Keratinocyte (primary cell): Measurements from ENCODE around the gene GALNT6. TPM values are rescaled to one million over a fixed set of nuclear protein-coding genes. Genes with fewer than 3 reads are reported as not detected.

Source experiments
- DNase-seq: peaks from one replicate; pipeline ENCODE4 v3.0.0-alpha.2; 2011; ENCODE audit warnings: low read depth, missing footprints, low spot score
- FAIRE-seq: peaks from 2 replicates; lab custom pipeline; 2011; peaks lifted over from hg19 to GRCh38; lab: Jason Lieb, UNC
- H2AFZ ChIP-seq: 2 replicates; pipeline ENCODE4 v1.6.0; 2012; ENCODE audit warnings: low read length, control low read depth, inconsistent platforms; ENCODE audit not compliant: control insufficient read depth
- H3K27ac ChIP-seq: 2 replicates; pipeline ENCODE4 v1.5.1; 2011; ENCODE audit warnings: low read length; ENCODE audit not compliant: control insufficient read depth, insufficient read depth
- H3K27me3 ChIP-seq: 3 replicates; pipeline ENCODE4 v1.6.0; 2011; ENCODE audit warnings: low read length; ENCODE audit not compliant: control insufficient read depth, insufficient read depth; ENCODE audit errors: extremely low read depth
- H3K36me3 ChIP-seq, 2 experiments: 2 replicates in 1 of 2; 3 replicates in 1 of 2; pipeline ENCODE4 v1.5.1; 2011; ENCODE audit warnings: low read length in 2 of 2, mild to moderate bottlenecking in 1 of 2; ENCODE audit not compliant: control insufficient read depth in 2 of 2, insufficient read depth in 2 of 2; ENCODE audit errors: extremely low read depth in 1 of 2
- H3K4me1 ChIP-seq: 3 replicates; pipeline ENCODE4 v1.5.1; 2011; ENCODE audit warnings: low read length; ENCODE audit not compliant: control insufficient read depth, insufficient read depth; ENCODE audit errors: extremely low read depth
- H3K4me2 ChIP-seq: 3 replicates; pipeline ENCODE4 v1.6.0; 2011; ENCODE audit warnings: low read depth, low read length; ENCODE audit not compliant: control insufficient read depth, insufficient read depth; ENCODE audit errors: extremely low read depth
- H3K4me3 ChIP-seq, 3 experiments: fragments of 200-600 bp in 1 of 3; sonication (generic) in 1 of 3; 2 replicates in 2 of 3; 3 replicates in 1 of 3; pipeline ENCODE4 v1.5.1; 2011 to 2016; ENCODE audit warnings: low read length in 3 of 3, mild to moderate bottlenecking in 3 of 3, control low read depth in 2 of 3, inconsistent platforms in 1 of 3, low read depth in 1 of 3, mixed read lengths in 1 of 3, mixed run types in 1 of 3, moderate library complexity in 1 of 3; ENCODE audit not compliant: control insufficient read depth in 2 of 3, insufficient read depth in 2 of 3; ENCODE audit errors: extremely low read depth in 1 of 3
- H3K79me2 ChIP-seq: 2 replicates; pipeline ENCODE4 v1.6.0; 2012; ENCODE audit warnings: low read length; ENCODE audit not compliant: control insufficient read depth, insufficient read depth
- H3K9ac ChIP-seq: 3 replicates; pipeline ENCODE4 v1.6.0; 2011; ENCODE audit warnings: low read length; ENCODE audit not compliant: control insufficient read depth, insufficient read depth; ENCODE audit errors: extremely low read depth
- H3K9me1 ChIP-seq: 3 replicates; pipeline ENCODE4 v1.6.0; 2011; ENCODE audit warnings: low read length; ENCODE audit not compliant: control insufficient read depth, insufficient read depth; ENCODE audit errors: extremely low read depth
- H3K9me3 ChIP-seq: 2 replicates; pipeline ENCODE4 v1.5.1; 2012; ENCODE audit warnings: low read depth, low read length; ENCODE audit not compliant: control insufficient read depth
- H4K20me1 ChIP-seq: 3 replicates; pipeline ENCODE4 v1.6.0; 2011; ENCODE audit warnings: low read length; ENCODE audit not compliant: control insufficient read depth, insufficient read depth; ENCODE audit errors: extremely low read depth
- EZH2 ChIP-seq: IDR thresholded peaks from one replicate; pipeline ENCODE4 v1.6.1; 2012; ENCODE audit warnings: inconsistent platforms, mild to moderate bottlenecking, low read length, moderate library complexity
- dilution Hi-C: fragments of 300-500 bp; cut with MboI; formaldehyde crosslinking; loops from one replicate; pipeline ENCODE4 v1.7.0; 2020; ENCODE audit warnings: low sequenced_read_pairs; ENCODE audit not compliant: extremely low pct_ligation_motif_present
- polyA plus RNA-seq, 5 experiments: library from polyadenylated mRNA; depleted of rRNA in 3 of 5; stranded (reverse) in 3 of 5; stranded (forward) in 1 of 5; unstranded in 1 of 5; fragments of >200 nt; gene quantifications; 1 replicate in 1 of 5; 2 replicates in 3 of 5; 3 replicates in 1 of 5; pipeline versions ENCODE4 v1.2.1 to v1.2.3, GENCODE V29; 2011 to 2012; ENCODE audit warnings: missing spikeins in 2 of 5, low read depth in 1 of 5, low replicate concordance in 1 of 5
- TF ChIP-seq, protein P1 (sequence below), 3 experiments: IDR thresholded peaks in 1 of 3; conservative IDR thresholded peaks in 1 of 3; optimal IDR thresholded peaks in 1 of 3; 2 replicates in 2 of 3; 3 replicates in 1 of 3; pipeline versions ENCODE3 to v1.5.1; 2011; ENCODE audit warnings: low read length in 3 of 3, mild to moderate bottlenecking in 3 of 3, moderate library complexity in 2 of 3, control low read depth in 1 of 3, inconsistent platforms in 1 of 3; ENCODE audit not compliant: insufficient read depth in 2 of 3; ENCODE audit errors: extremely low read depth in 1 of 3

Gene GALNT6
- polyA plus RNA-seq, 1 donor (not counting 4 experiments of a cell fraction or from before 2014, with no cell fraction given), result 42.7 TPM

DNA sequence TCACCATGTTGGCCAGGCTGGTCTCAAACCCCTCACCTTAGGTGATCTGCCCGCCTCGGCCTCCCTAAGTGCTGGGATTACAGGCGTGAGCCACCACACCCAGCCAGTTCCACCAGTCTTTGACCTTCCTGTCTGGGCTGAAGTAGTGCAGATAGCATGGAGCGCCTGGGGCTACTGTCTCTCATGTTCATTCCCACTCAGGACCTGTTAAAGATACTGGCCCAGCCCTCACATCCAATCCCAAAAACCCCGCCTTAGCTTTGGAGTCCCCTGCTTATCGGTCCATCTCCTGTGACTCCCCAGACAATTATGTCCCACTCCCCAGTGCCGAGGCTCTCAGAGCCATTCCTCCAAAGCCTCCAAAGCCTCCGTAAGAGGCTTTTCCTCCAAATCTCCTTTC lies 32.7 kb downstream of the GALNT6 start:
- dilution Hi-C loops, result no loop called here
- TF ChIP-seq, protein P1, sequence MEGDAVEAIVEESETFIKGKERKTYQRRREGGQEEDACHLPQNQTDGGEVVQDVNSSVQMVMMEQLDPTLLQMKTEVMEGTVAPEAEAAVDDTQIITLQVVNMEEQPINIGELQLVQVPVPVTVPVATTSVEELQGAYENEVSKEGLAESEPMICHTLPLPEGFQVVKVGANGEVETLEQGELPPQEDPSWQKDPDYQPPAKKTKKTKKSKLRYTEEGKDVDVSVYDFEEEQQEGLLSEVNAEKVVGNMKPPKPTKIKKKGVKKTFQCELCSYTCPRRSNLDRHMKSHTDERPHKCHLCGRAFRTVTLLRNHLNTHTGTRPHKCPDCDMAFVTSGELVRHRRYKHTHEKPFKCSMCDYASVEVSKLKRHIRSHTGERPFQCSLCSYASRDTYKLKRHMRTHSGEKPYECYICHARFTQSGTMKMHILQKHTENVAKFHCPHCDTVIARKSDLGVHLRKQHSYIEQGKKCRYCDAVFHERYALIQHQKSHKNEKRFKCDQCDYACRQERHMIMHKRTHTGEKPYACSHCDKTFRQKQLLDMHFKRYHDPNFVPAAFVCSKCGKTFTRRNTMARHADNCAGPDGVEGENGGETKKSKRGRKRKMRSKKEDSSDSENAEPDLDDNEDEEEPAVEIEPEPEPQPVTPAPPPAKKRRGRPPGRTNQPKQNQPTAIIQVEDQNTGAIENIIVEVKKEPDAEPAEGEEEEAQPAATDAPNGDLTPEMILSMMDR (optimal IDR thresholded peaks at IDR 0.05 in 1 of 3, IDR thresholded peaks at IDR 0.05 in 1 of 3, conservative IDR thresholded peaks at IDR 0.05 in 1 of 3; ENCODE audit: extremely low read depth in 1 of 3, insufficient read depth in 2 of 3, low read length in 3 of 3), result no peak
- no peak for TF ChIP-seq EZH2
- H3K79me2 ChIP-seq, result no peaks in the 10 kb centered on the region
- no peak overlapping the region for H3K4me3 ChIP-seq
- no peak overlapping the region for H3K9ac ChIP-seq
- H3K36me3 ChIP-seq, result peaks cover 34 to 53% of the 10 kb centered on the region in 2 experiments
- no peaks in the 10 kb centered on the region for H3K9me1 ChIP-seq
- no peaks in the 10 kb centered on the region for H3K9me3 ChIP-seq
- no peak overlapping the region for H3K27ac ChIP-seq
- H3K27me3 ChIP-seq, result no peaks in the 10 kb centered on the region
- H2AFZ ChIP-seq, result no peak overlapping the region
- no peaks in the 10 kb centered on the region for H4K20me1 ChIP-seq
- H3K4me1 ChIP-seq, result no peaks in the 10 kb centered on the region
- no peak for FAIRE-seq
- DNase-seq, result no peak
- no peak overlapping the region for H3K4me2 ChIP-seq

- dilution Hi-C loops, result no loop called here
- no peak for DNase-seq
- Histone ChIP-seq H4K20me1 (no peaks in the 10 kb centered on the region), H3K79me2 (no peaks in the 10 kb centered on the region), H3K4me1 (no peaks in the 10 kb centered on the region), H3K4me2 (no peak overlapping the region), H3K9me3 (no peaks in the 10 kb centered on the region), H3K27me3 (no peaks in the 10 kb centered on the region), H3K4me3 (no peak overlapping the region), H3K36me3 (peaks cover 28 to 51% of the 10 kb centered on the region in 2 experiments), H3K9me1 (no peaks in the 10 kb centered on the region), H2AFZ (no peak overlapping the region), H3K9ac (no peak overlapping the region), H3K27ac (no peak overlapping the region)
- no peak for FAIRE-seq
- TF ChIP-seq, protein P1 (optimal IDR thresholded peaks at IDR 0.05 in 1 of 3, IDR thresholded peaks at IDR 0.05 in 1 of 3, conservative IDR thresholded peaks at IDR 0.05 in 1 of 3; ENCODE audit: extremely low read depth in 1 of 3, insufficient read depth in 2 of 3, low read length in 3 of 3), result no peak
- no peak for TF ChIP-seq EZH2
Measured at GRCh38 chr12:51357374-51358047, 33.7 kb downstream of the GALNT6 start.
